Esophagus squamous epithelium (tissue), 5 donors: ENCODE results near the gene ICOSLG. TPM values are rescaled to one million over a fixed set of nuclear protein-coding genes. Genes with fewer than 3 reads are reported as not detected.
A peak's percentile ranks its signal among the peaks of the same experiment; 100 is the strongest.
"Not testable (repeated sequence)": the region's sequence is repeated elsewhere in the genome, so short reads cannot be mapped to it uniquely, and the experiment has no call there.

Experiments used
- DNase-seq: peaks from one replicate; lab custom pipeline; 2025; lab: John Stamatoyannopoulos, UW
- H3K27ac ChIP-seq, 4 donors: fragments of 200-600 bp; sonication (generic); one replicate each; pipeline ENCODE4 v1.5.1; 2016 to 2019; ENCODE audit warnings: mild to moderate bottlenecking in 1 of 4
- H3K27me3 ChIP-seq, 4 donors: fragments of 200-600 bp; sonication (generic); 1 replicate in 3 of 4; 2 replicates in 1 of 4; pipeline versions ENCODE4 v1.5.1 to v1.6.0; 2017 to 2021; ENCODE audit warnings: antibody characterized with exemption in 1 of 4
- H3K36me3 ChIP-seq, 3 donors: fragments of 200-600 bp; sonication (generic); one replicate each; pipeline ENCODE4 v1.5.1; 2016 to 2019
- H3K4me1 ChIP-seq, 3 donors: fragments of 200-600 bp; sonication (generic); one replicate each; pipeline ENCODE4 v1.5.1; 2017 to 2019
- H3K4me3 ChIP-seq, 4 donors: fragments of 200-600 bp; sonication (generic); 1 replicate in 3 of 4; 2 replicates in 1 of 4; pipeline ENCODE4 v1.5.1; 2016 to 2019; ENCODE audit warnings: mild to moderate bottlenecking in 2 of 4, moderate library complexity in 1 of 4
- H3K9me3 ChIP-seq, 3 donors: fragments of 200-600 bp; sonication (generic); one replicate each; pipeline ENCODE4 v1.5.1; 2016 to 2019
- POLR2A ChIP-seq, 4 donors: fragments of 450-650 bp; IDR thresholded peaks; one replicate each; pipeline ENCODE4 v1.6.1; 2017; ENCODE audit warnings: antibody characterized with exemption in 4 of 4, mild to moderate bottlenecking in 4 of 4, moderate library complexity in 3 of 4
- WGBS, 2 donors: methylation state at CpG; one replicate each; pipeline ENCODE4 v1.1.5; 2018; 5-methylcytosine and 5-hydroxymethylcytosine counted together
- intact Hi-C: fragments of 100-400 bp; cut with DNase I; formaldehyde crosslinking; loops from one replicate; pipeline ENCODE4 v1.15.0; 2022
- total RNA-seq, 4 donors: library from RNA; depleted of rRNA; stranded (reverse); fragments of >200 nt; gene quantifications; one replicate each; pipeline ENCODE4 v1.1.0, GENCODE V29; 2016
- TF ChIP-seq, protein P1 (sequence below), 6 experiments: fragments of 450-650 bp in 4 of 6; fragments of 200-600 bp in 2 of 6; sonication (generic) in 2 of 6; IDR thresholded peaks; one replicate each; pipeline ENCODE4 v1.5.1; 2016 to 2019; ENCODE audit warnings: antibody characterized with exemption in 6 of 6, mild to moderate bottlenecking in 4 of 6, moderate library complexity in 4 of 6
- donor health status: DM: yes; HTN: yes; CAD: no.

The ICOSLG gene
- total RNA-seq, 4 donors from 2014 or later: 2.3 to 4.6 (median 2.5) TPM

DNA sequence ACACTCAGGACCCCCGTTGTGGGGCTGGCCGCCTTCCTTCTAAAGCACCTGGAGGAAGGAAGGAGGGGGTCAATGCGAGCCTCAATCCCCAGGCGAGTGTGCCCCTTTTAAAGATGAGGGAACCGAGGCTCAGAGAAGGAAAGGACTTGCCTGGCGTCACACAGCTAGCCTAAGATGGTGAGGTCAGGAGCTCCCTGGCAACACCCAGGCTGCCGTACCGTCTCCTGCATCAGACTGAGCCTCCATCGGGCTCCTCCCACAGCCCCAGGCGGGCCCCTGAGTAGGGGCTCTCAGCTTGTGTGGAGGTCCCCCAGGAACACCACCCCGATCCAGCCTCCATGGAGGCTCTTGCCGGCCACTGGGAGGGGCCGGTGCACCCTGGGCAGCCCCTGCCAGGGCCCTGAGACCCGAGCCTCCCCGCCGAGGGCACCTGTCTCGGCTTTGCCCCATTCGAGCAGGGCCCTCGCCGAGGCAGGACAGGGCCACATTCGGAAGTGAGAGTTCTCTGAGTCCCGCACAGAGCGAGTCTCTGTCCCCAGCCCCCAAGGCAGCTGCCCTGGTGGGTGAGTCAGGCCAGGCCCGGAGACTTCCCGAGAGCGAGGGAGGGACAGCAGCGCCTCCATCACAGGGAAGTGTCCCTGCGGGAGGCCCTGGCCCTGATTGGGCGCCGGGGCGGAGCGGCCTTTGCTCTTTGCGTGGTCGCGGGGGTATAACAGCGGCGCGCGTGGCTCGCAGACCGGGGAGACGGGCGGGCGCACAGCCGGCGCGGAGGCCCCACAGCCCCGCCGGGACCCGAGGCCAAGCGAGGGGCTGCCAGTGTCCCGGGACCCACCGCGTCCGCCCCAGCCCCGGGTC is 44.6 kb upstream of the ICOSLG start, which contains the start of gene AIRE:
Gene AIRE, plus strand, starts transcription at position 739 of the 855 bp plus-strand sequence. CDS start 131 bp downstream, outside the sequence.
- H3K36me3 ChIP-seq: no peaks in the 10 kb centered on the region
- TF ChIP-seq, protein P1, sequence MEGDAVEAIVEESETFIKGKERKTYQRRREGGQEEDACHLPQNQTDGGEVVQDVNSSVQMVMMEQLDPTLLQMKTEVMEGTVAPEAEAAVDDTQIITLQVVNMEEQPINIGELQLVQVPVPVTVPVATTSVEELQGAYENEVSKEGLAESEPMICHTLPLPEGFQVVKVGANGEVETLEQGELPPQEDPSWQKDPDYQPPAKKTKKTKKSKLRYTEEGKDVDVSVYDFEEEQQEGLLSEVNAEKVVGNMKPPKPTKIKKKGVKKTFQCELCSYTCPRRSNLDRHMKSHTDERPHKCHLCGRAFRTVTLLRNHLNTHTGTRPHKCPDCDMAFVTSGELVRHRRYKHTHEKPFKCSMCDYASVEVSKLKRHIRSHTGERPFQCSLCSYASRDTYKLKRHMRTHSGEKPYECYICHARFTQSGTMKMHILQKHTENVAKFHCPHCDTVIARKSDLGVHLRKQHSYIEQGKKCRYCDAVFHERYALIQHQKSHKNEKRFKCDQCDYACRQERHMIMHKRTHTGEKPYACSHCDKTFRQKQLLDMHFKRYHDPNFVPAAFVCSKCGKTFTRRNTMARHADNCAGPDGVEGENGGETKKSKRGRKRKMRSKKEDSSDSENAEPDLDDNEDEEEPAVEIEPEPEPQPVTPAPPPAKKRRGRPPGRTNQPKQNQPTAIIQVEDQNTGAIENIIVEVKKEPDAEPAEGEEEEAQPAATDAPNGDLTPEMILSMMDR (IDR thresholded peaks at IDR 0.05): no peak
- TF ChIP-seq POLR2A (IDR thresholded peaks at IDR 0.05): no peak
- DNase-seq: no peak
- H3K4me3 ChIP-seq: peak within 1 kb of the TSS in 3 of 4 donors; percentile 5 to 46 (median 30)
- H3K9me3 ChIP-seq: no peaks in the 10 kb centered on the region
- no peak within 1 kb of the TSS for H3K27ac ChIP-seq
- H3K27me3 ChIP-seq: peaks cover 0 to 75% (median 3%) of the 10 kb centered on the region in 4 donors
- H3K4me1 ChIP-seq: peaks cover 0 to 21% (median 5%) of the 10 kb centered on the region in 3 donors
- intact Hi-C loops: no loop called here
- WGBS, 2 donors: 0% methylated on average over 7 of the region's 56 CpGs; no CpG with 5 or more reads in 1 of the 2 donors

DNA sequence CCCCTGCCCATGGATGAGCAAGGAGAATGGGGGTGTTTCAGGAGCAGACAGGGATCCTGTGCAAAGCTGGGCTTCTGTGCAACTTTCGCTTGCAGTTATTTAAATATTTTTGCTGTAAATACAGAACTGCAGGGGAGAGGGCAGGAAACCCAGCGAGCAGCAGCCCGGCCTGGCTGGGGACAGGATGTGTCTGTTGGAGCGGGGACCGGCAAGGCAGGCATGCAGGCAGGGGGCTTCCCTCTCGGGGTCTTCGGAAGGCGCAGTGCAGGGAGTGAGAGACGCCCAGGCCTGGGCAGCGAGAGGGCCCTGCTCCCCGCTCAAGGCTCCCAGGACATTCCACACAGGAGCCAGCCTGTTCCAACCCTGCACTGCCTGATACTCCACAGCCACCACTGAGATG is 43.2 kb upstream of the ICOSLG start:
- Histone ChIP-seq H3K36me3 (no peaks in the 10 kb centered on the region), H3K9me3 (no peaks in the 10 kb centered on the region), H3K4me1 (peaks cover 0 to 21% (median 5%) of the 10 kb centered on the region in 3 donors), H3K4me3 (no peak overlapping the region), H3K27me3 (peaks cover 0 to 64% (median 3%) of the 10 kb centered on the region in 4 donors), H3K27ac (no peak overlapping the region)
- TF ChIP-seq, protein P1 (IDR thresholded peaks at IDR 0.05): no peak
- TF ChIP-seq POLR2A (IDR thresholded peaks at IDR 0.05): no peak
- no peak for DNase-seq
- intact Hi-C loops: no loop called here
- WGBS, 2 donors: 63 to 71% methylated on average over 11 of the region's 11 CpGs

DNA sequence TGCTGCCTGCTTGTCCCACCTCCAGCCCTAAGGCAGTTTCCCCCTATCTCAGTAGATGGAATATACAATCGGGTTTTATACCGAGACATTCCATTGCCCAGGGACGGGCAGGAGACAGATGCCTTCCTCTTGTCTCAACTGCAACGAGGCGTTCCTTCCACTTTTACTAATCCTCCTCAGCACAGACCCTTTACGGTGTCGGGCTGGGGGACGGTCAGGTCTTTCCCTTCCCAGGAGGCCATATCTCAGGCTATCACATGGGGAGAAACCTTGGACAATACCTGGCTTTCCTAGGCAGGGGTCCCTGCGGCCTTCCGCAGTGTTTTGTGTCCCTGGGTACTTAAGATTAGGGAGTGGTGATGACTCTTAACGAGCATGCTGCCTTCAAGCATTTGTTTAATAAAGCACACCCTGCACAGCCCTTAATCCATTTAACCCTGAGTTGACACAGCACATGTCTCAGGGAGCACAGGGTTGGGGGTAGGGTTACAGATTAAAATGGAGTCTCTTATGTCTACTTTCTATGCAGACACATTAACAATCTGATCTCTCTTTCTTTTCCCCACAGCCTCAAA is 42.6 kb upstream of the ICOSLG start:
- Histone ChIP-seq H3K27me3 (peaks cover 0 to 58% (median 3%) of the 10 kb centered on the region in 4 donors), H3K4me1 (peaks cover 0 to 21% (median 5%) of the 10 kb centered on the region in 3 donors)
- intact Hi-C loops, H3K27ac ChIP-seq, H3K4me3 ChIP-seq, H3K36me3 ChIP-seq, DNase-seq, H3K9me3 ChIP-seq: not testable (repeated sequence)
- 50 to 60% methylated on average over 9 to 10 of the region's 11 CpGs for WGBS, 2 donors

DNA sequence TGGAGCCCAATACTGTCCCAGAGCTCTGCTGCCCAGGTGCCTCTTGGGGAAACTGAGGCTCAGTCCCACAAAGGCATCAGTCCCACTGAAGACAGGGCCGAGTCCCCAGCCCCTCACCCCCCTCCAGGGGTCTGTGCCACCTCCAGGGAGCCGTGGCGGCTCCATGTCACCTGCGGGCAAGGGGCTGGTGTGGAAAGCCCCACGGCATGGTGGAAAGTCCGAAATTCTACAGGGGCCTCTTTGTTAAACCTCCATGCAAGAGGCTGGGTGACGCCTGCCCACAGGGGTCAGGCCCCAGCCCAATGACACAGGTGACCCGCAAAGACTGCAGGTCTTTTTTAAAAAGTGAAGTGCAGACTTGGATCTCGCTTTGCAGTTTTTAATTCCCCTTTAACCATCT is 41.6 kb upstream of the ICOSLG start:
- Histone ChIP-seq H3K36me3 (no peaks in the 10 kb centered on the region), H3K4me1 (peaks cover 0 to 21% (median 5%) of the 10 kb centered on the region in 3 donors), H3K4me3 (no peak overlapping the region), H3K27me3 (peaks cover 0 to 48% (median 3%) of the 10 kb centered on the region in 4 donors), H3K9me3 (no peaks in the 10 kb centered on the region), H3K27ac (no peak overlapping the region)
- no peak for TF ChIP-seq POLR2A (IDR thresholded peaks at IDR 0.05)
- TF ChIP-seq, protein P1 (IDR thresholded peaks at IDR 0.05): no peak
- WGBS, 2 donors: 81 to 89% methylated on average over 3 to 5 of the region's 9 CpGs
- no peak for DNase-seq
- intact Hi-C loops: no loop called here

DNA sequence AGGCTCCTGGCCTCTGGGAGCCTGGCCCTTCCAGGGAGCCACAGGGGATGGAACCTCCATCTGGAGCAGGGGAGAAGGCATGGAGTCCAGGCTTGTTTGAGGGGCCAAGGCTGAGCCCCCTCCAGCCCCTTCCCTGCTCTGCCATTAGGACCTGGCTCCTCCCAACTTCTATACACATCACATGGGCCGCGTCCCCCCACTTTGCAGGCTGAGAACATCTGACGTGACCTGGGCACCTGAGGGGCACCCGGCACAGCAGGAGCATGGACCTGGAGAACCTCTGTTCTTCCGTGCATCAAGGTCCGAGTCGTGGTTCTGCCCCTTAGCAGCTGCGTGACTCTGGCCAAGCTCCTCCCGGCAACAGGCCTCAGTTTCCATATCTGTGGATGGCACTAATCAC is 41.1 kb upstream of the ICOSLG start:
- Histone ChIP-seq H3K27ac (no peak overlapping the region), H3K4me3 (no peak overlapping the region), H3K4me1 (peaks cover 0 to 21% (median 5%) of the 10 kb centered on the region in 3 donors), H3K9me3 (no peaks in the 10 kb centered on the region), H3K27me3 (peaks cover 0 to 43% (median 3%) of the 10 kb centered on the region in 4 donors), H3K36me3 (no peaks in the 10 kb centered on the region)
- WGBS, 2 donors: 85% methylated on average over 4 of the region's 9 CpGs; no CpG with 5 or more reads in 1 of the 2 donors
- intact Hi-C loops: no loop called here
- no peak for DNase-seq
- TF ChIP-seq POLR2A (IDR thresholded peaks at IDR 0.05): no peak
- TF ChIP-seq, protein P1 (IDR thresholded peaks at IDR 0.05): no peak
